GM18870 (cell line): Measurements from ENCODE around the gene SRRM2.

Experiments used
- ATAC-seq: cut with Tn5 transposase; IDR thresholded peaks from one replicate; pipeline ENCODE4 v1.9.1; 2021; ENCODE audit warnings: moderate library complexity; ENCODE audit not compliant: unreplicated experiment

SRRM2 gene

GRCh38 chr16:2818272-2818876, 65.9 kb downstream of the SRRM2 start:
- ATAC-seq, result no peak

GRCh38 chr16:2819179-2819938, 66.9 kb downstream of the SRRM2 start:
- no peak for ATAC-seq

- no peak for ATAC-seq
These were observed 67.7 kb downstream of the SRRM2 start for GRCh38 chr16:2819939-2820835.
